HepG2 (cell line): Measurements from ENCODE around the gene YIPF2.

Experiments used
- HNRNPH1 ChIP-seq: fragments of 200-400 bp; formaldehyde crosslinking; optimal IDR thresholded peaks from 2 replicates; pipeline ENCODE3; 2017; ENCODE audit warnings: mild to moderate bottlenecking, low read depth, low read length
- ZBED4 ChIP-seq: sonication (generic); formaldehyde crosslinking; IDR thresholded peaks from 2 replicates; pipeline ENCODE4 v1.4.0; 2020; ENCODE audit warnings: missing genetic modification reagents, borderline replicate concordance
- TF ChIP-seq, protein P1 (sequence below): IDR thresholded peaks from 2 replicates; pipeline ENCODE4 v1.6.1; 2012; ENCODE audit warnings: inconsistent platforms
- TF ChIP-seq, protein P2 (sequence below): sonication (generic); formaldehyde crosslinking; IDR thresholded peaks from 2 replicates; pipeline ENCODE4 v1.5.1; 2020; ENCODE audit warnings: mild to moderate bottlenecking, missing genetic modification reagents

- TF ChIP-seq, protein P1, sequence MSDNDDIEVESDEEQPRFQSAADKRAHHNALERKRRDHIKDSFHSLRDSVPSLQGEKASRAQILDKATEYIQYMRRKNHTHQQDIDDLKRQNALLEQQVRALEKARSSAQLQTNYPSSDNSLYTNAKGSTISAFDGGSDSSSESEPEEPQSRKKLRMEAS: no peak
- TF ChIP-seq ZBED4 (CRISPR knock-in tag) (no peak), HNRNPH1 (no peak)
- TF ChIP-seq, protein P2, sequence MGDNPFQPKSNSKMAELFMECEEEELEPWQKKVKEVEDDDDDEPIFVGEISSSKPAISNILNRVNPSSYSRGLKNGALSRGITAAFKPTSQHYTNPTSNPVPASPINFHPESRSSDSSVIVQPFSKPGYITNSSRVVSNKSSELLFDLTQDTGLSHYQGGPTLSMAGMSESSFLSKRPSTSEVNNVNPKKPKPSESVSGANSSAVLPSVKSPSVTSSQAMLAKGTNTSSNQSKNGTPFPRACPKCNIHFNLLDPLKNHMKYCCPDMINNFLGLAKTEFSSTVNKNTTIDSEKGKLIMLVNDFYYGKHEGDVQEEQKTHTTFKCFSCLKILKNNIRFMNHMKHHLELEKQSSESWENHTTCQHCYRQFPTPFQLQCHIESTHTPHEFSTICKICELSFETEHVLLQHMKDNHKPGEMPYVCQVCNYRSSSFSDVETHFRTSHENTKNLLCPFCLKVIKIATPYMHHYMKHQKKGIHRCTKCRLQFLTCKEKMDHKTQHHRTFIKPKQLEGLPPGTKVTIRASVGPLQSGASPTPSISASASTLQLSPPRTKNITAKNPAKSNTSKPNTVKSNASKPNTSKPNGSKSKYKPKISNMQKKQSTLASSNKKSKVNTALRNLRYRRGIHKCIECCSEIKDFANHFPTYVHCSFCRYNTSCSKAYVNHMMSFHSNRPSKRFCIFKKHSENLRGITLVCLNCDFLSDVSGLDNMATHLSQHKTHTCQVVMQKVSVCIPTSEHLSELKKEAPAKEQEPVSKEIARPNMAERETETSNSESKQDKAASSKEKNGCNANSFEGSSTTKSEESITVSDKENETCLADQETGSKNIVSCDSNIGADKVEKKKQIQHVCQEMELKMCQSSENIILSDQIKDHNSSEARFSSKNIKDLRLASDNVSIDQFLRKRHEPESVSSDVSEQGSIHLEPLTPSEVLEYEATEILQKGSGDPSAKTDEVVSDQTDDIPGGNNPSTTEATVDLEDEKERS (CRISPR knock-in tag): no peak
These were observed 16.7 kb downstream of the YIPF2 start for GRCh38 chr19:10911579-10912363.
